ENCODE data around the gene NCAN. TPM values are rescaled to one million over a fixed set of nuclear protein-coding genes. Genes with fewer than 3 reads are reported as not detected.

Gene NCAN
- total RNA-seq (not detected), polyA plus RNA-seq (ENCODE audit: insufficient read length in 6 of 6) (under 1 TPM; 0.03 to 0.14 (median 0.09) TPM)
- long read RNA-seq, donor 1: 0 reads
- long read RNA-seq, donor 2: 0 reads
- long read RNA-seq, donor 3: 0 reads
- long read RNA-seq, donor 4: 0 reads
- long read RNA-seq, donor 5: 0 reads
- long read RNA-seq, donor 6: 0 reads
- long read RNA-seq, donor 7: 0 reads
- long read RNA-seq, donor 8: 0 reads
- long read RNA-seq, donor 9: 0 reads
- long read RNA-seq, donor 10: 0 reads
- long read RNA-seq, donor 11: 0 reads
- long read RNA-seq, donor 12: 0 reads

GRCh38 chr19:19211499-19212420 lies at the start of gene NCAN:
Gene NCAN (plus strand): TSS chr19:19211958. CDS start chr19:19216954, 4,996 bp downstream.
- Histone ChIP-seq H3K27me3 (peaks cover 23 to 88% of the 10 kb centered on the region in 2 donors), H3K27ac (no peak within 1 kb of the TSS), H3K36me3 (no peaks in the 10 kb centered on the region), H3K4me1 (no peaks in the 10 kb centered on the region), H3K4me3 (no peak within 1 kb of the TSS), H3K9me3 (no peaks in the 10 kb centered on the region)
- TF ChIP-seq, protein P1, sequence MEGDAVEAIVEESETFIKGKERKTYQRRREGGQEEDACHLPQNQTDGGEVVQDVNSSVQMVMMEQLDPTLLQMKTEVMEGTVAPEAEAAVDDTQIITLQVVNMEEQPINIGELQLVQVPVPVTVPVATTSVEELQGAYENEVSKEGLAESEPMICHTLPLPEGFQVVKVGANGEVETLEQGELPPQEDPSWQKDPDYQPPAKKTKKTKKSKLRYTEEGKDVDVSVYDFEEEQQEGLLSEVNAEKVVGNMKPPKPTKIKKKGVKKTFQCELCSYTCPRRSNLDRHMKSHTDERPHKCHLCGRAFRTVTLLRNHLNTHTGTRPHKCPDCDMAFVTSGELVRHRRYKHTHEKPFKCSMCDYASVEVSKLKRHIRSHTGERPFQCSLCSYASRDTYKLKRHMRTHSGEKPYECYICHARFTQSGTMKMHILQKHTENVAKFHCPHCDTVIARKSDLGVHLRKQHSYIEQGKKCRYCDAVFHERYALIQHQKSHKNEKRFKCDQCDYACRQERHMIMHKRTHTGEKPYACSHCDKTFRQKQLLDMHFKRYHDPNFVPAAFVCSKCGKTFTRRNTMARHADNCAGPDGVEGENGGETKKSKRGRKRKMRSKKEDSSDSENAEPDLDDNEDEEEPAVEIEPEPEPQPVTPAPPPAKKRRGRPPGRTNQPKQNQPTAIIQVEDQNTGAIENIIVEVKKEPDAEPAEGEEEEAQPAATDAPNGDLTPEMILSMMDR (IDR thresholded peaks at IDR 0.05): no peak
- intact Hi-C loops (cut with DNase I): no loop called here
- peak in 1 of 4 donors; percentile 60 for DNase-seq
- no peak for ATAC-seq

GRCh38 chr19:19162495-19162894 lies 49.3 kb upstream of the NCAN start:
- TF ChIP-seq, protein P1 (IDR thresholded peaks at IDR 0.05): no peak
- Histone ChIP-seq H3K27me3 (no peaks in the 10 kb centered on the region), H3K4me3 (no peak overlapping the region), H3K9me3 (no peaks in the 10 kb centered on the region), H3K27ac (no peak overlapping the region), H3K36me3 (no peaks in the 10 kb centered on the region), H3K4me1 (no peaks in the 10 kb centered on the region)
- intact Hi-C loops (cut with DNase I): no loop called here
- no peak for ATAC-seq
- DNase-seq: no peak

DNA sequence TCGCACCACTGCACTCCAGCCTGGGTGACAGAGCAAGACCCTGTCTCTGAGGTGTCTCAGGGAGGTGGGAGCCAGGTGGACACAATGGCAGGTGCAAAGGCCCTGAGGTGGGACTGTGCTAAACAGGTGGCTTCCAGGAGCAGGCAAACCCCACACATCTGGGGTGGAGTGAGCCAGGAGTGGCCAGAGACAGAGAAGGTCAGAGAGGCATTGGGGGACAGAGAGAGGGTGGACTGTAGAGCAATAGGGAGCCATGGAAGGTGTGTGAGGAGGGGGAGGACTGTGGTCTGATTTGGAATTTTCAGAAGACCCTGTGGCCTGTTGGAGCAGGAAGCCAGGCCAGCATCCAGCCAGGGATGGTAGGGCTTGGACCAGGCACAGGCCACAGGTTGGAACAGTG lies 46.4 kb upstream of the NCAN start:
- TF ChIP-seq, protein P1 (IDR thresholded peaks at IDR 0.05): no peak
- Histone ChIP-seq H3K4me3 (no peak overlapping the region), H3K27me3 (no peaks in the 10 kb centered on the region), H3K36me3 (no peaks in the 10 kb centered on the region), H3K9me3 (no peaks in the 10 kb centered on the region), H3K4me1 (peaks cover 3 to 9% of the 10 kb centered on the region in 2 donors), H3K27ac (no peak overlapping the region)
- no peak for DNase-seq
- no peak for ATAC-seq
- intact Hi-C loops (cut with DNase I): no loop called here

- H3K27me3 ChIP-seq: no peaks in the 10 kb centered on the region
- intact Hi-C loops (cut with DNase I): no loop called here
- no peaks in the 10 kb centered on the region for H3K36me3 ChIP-seq
- TF ChIP-seq, protein P1 (IDR thresholded peaks at IDR 0.05): no peak
- peaks cover 3 to 29% of the 10 kb centered on the region in 2 donors for H3K4me1 ChIP-seq
- no peak overlapping the region for H3K4me3 ChIP-seq
- no peak overlapping the region for H3K27ac ChIP-seq
- ATAC-seq (no peak), DNase-seq (no peak)
- H3K9me3 ChIP-seq: no peaks in the 10 kb centered on the region
Observed at GRCh38 chr19:19167612-19168011, 44.1 kb upstream of the NCAN start.

All from left lung (tissue), 14 donors.